HG03442 (cell line): ENCODE data around the gene DPYSL3.

ENCODE experiments used
- ATAC-seq: cut with Tn5 transposase; IDR thresholded peaks from one replicate; pipeline ENCODE4 v1.9.1; 2021; ENCODE audit warnings: mild to moderate bottlenecking, moderate library complexity; ENCODE audit not compliant: unreplicated experiment

DPYSL3 gene

DNA sequence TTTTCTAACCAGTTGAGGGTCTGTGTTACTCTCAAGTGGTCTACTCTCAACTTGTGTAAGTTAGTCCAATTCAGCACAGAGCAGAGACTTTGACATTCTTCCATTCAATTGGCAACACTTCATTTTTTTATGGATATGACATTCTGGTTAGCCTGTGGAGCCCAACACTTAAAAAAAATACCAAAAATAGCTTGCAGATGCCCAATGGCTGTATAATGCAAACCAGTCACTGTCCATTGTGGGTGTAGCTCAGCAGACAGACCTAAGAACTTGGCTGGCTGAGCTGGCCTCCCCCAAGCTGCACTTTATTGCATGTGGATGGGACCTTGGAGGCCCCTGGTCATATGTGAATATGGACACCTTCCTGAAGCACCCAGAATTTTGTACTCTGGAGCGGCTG lies 103.2 kb downstream of the DPYSL3 start:
- no peak for ATAC-seq

DNA sequence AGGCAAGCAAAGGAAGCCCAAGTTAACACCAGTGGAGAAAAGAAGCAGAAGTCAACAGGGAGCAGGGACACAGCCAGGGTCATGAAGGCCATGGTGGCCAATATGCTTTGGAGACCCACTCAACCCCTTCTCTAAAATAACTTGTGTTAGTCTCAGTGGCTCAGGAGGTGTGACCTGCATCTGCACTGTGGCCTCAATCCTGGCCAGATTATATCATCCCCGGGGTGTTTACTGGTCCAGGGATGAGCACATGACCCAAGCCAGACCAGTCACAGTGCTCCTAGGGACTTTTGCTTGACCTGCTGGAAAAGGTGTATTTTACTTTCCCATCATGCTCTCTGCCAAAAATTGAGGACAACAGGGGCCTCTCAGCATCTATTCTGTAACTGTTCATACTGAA lies 105.2 kb downstream of the DPYSL3 start:
- ATAC-seq = peak; percentile 20

DNA sequence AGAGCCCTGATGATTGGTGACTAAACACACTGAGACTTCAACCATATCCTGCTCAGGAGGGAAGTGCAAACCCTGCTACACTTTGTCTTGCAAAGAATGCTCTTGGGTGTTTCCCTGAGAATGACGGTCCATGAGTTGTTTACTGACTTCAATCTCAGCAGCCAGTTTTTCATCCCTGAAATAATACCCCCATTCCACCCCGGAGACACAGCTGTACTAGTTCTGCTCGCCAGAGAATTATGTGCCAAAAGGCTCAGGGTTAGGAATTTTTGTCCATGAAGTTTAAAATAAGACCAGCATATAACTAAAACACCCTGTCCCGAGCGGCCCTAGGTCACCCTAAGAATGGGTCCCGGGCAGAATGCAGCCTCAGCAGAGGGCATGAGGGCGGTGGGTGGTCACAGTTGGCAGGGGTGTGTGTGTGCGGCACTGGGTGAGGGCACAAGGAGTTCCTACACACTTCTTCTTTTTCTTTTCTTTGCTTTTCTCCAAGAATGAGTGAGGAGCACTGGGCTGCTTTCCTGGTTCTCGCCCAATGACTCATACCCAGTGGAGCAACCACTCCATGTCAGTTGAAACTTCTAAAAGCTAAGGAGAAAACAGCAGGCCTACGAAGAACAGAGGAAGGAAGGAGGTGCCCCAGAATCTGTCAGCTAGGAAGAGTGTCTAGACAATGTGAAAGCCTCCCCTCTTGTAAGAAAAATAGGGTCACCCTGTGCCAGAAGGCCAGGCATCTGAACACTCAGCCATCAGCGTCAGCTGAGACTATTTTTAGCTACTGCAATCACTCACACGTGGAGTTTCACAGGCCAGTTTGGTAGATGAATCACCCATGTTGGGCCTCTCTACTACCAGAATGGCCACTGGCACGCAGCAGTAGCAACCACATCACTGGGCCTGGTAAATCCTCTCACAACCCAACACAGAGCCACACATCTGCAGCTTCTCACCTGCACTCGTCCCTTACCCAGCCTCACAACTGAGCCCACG lies 105.9 kb downstream of the DPYSL3 start:
- peak; percentile 92 for ATAC-seq

DNA sequence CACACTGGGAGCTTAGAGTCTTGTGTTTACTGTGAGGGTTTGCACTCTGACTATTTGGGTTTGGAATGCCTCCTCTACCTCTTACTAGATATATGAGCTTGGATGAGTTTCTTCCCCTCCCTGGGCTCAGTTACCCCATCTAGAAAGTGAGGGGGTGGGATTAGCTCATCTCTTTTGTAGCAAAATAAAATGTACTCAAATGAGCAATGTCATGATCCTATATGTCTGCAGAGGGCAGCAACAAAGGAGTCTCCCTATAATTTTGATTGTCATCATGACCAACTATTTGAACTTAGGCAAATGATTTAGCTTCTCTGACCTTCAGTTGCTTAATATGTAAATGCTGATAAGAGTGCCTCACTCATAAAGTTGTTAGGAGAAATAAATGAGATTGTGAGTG lies 109.0 kb downstream of the DPYSL3 start:
- no peak for ATAC-seq

- no peak for ATAC-seq
Measured at GRCh38 chr5:147400126-147400809, 109.6 kb downstream of the DPYSL3 start.

DNA sequence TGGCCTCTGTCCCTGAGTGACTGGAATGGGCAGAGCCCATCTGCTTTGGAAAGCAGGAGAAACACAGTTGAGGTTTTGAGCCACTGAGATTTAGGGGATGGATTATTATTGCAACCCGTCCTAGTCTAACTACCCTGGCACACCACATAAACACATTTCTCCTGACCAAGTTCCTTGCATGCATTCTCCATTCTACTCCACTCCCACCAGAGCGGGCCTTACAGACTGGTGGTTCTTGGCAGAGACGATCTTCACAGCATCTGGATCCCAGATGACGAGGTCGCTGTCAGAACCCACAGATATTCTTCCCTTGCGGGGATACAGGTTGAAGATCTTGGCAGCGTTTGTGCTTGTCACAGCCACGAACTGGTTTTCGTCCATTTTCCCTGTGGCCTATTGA lies 111.0 kb downstream of the DPYSL3 start:
- ATAC-seq = no peak

DNA sequence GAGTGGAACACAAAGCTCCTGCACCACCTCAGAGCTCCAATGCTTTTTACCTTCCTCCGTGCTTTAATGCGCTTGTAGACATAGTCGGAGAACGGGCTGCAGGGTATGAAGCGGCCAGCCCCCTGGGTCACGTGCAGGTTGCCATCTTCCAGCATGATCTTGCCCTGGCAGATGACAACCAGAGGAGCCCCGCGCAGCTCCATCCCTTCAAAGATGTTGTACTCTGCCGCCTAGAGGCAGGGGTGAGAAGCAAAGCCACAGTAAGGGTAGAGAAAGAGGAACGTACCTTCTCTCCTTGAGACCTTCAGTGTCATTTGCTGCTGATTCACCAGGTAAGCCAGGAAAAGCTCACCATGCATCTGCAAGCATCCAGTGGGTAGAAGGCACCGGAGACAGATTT lies 112.3 kb downstream of the DPYSL3 start:
- no peak for ATAC-seq

DNA sequence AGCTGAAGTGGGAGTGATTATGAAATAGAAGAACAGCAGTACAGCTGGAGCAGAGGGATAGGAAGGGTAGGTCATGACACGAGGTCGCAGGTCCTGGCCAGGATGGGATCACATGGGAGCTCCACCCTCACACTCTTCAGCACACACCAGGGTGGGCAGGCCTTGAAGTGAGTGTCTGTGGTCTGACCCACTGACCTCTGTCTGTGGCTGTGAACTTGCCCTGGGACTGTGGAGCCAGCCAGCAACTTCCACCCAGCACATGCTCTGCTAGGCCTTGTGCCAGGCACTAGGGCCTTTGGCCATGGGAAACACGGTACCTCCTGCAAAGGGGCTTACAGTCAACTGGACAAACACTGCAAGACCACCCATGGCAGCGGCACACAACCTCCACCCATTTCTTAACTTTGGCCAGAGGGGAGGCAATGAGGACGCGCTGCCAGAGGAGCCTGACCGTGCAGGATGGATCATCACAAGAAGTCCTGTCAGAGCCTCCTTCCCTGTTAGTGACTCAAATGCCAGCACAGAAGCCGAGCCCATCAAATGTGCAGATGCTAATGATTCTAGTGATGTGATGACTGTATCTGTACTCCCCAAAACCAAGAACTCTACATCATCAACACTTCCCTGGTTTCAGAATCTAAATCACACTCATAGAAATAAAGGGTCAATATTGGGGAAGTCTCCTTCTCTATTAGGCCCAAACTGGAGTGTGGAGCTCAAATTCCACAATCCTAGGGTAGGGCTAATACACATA lies 113.6 kb downstream of the DPYSL3 start:
- ATAC-seq = no peak

DNA sequence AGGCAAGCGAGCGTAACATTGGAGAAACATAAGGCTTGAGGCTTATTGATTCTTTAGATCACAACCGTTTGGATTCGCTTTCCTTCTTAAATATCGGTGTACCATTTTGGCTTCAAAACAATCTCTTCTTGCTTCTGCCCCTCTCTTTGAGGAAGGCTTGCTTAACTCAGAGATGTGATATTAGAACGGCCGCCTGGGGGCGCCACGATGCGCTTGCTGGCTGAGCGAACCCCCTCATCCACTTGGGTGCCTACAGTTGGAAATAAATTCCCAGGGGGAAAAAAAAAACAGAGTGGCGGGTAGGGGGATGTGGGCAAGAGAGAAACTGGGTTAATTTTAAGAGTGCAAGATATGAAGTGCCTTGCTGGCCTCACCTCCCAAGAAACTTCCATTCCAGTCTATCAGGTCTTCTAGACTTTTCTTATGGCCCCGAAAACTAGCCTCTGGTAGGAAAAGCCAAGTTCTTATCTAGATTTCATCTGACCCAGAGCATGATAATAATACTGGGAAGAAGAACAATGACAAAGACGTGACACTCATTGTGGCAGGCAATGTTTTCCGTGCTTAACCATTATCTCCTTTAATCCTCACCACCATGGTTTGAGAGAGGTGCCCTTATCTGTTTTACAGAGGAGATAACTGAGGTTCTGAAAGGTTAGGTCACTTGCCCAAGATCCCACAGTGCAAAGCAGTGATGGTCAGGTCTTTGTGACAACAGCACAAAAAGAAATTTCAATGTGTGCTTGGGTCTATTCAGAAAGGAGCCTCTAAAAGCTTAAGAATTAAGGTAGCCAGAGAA lies 115.8 kb downstream of the DPYSL3 start:
- no peak for ATAC-seq

DNA sequence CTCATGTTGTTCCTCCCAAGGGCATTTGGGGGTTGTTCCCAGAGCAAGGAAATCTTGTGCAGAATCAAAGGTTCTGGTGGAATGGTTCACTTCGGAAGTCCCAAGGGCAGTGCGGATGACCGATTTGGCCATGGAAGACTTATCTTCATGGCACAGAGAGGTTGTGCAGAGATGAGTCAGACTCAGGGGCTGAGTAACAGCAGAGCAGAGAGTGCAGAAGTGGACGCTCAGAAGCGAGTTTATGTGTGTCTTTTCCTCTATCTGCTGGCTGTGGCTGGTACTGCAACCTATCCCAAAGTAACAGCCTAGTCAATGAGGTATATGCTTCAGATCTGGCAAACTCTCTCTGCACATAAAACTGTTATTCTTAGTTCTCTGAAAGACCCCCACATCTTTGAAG lies 118.1 kb downstream of the DPYSL3 start:
- peak; percentile 98 for ATAC-seq

GRCh38 chr5:147390654-147391225 lies 119.1 kb downstream of the DPYSL3 start:
- ATAC-seq = no peak

DNA sequence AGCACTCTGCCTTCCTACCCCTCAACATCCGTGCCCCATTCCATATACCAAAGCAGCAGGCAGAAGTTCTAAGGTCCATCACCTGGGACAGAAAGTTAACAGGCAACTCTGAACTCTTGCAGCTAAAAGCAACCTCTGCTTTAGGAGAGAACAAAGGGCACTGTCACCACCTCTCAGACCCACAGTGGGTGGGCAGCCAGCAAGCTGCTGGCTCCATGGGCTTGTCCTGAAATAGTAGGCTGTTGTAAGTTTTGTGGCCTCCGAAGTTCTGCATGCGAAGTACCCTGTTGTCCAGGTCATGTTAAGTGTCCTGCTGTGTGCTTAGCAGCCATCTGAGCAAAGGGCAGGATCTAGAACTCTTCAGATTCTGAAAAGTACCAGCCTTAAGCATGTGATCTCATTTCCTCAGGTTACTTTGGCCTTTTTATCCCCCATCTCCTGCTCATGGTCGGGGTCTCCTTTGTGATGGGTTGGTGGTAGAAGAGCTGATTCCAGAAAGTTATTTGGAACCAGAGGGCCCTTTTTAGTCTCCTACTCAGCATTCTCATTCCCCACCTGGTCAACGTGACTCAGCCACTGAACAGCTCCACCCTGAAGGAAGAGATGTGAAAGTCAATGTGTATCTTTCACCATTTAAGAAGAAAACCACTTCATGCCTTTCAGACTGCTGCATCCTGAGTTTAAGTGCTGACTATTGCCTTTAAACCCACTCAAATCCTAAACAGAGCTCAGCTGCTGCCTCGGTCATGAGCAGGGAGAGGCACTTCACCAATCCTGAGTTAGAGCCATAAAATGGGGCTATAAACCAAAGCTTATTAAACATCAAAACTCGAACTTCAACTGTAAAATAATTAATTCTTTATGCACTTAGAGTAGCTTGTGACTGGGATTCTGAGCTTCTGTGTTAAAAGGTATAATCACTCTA lies 121.4 kb downstream of the DPYSL3 start:
- ATAC-seq = no peak

DNA sequence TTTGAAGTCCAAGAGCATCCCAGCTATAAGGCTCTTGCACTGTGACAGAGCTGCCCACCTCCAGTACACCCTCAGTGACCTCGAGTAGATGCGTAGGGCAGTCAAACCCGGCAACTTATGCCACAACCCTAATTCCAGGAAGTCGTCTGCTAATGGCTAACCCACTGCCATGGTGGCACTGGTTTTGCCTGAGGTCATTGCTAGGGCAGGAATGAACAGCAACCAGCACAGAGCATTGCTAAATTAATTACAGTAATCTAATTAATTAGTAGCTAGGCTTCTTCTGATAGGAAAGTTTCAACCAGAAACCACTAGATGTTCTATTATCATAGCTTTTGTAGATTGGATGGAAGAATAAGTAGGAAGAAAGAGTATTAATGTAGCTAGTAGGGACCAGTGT lies 122.8 kb downstream of the DPYSL3 start:
- no peak for ATAC-seq

- ATAC-seq = peak; percentile 50
Measured at GRCh38 chr5:147384346-147385193, 125.3 kb downstream of the DPYSL3 start.

- no peak for ATAC-seq
Measured at GRCh38 chr5:147382776-147383175, 127.1 kb downstream of the DPYSL3 start.

- ATAC-seq = no peak
Measured at GRCh38 chr5:147381555-147381954, 128.3 kb downstream of the DPYSL3 start.

DNA sequence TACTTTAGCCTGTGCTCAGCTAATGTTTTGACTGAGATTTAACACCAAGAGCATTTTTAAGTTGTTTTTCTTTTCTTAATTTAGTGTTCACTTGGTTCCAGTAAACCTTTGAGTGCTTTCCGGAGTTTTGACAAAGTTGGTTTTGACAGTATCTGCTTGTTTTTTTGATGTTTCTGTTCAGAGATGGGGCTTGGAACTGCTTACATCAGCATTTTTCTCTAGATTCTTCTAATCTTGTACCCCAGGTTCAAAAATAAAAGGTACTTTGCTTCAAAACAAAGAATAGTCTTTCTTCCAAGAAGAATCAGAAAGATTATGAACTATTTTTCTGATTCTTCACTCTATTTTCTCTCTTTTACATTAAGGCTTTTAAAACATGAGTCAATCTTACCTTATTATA lies 132.2 kb downstream of the DPYSL3 start:
- ATAC-seq = no peak

GRCh38 chr5:147375151-147375550 lies 134.7 kb downstream of the DPYSL3 start:
- ATAC-seq = no peak
